ENCODE data around the gene PEX3. TPM values are rescaled to one million over a fixed set of nuclear protein-coding genes. Genes with fewer than 3 reads are reported as not detected.
"Not testable (repeated sequence)": the region's sequence is repeated elsewhere in the genome, so short reads cannot be mapped to it uniquely, and the experiment has no call there.

Gene PEX3
- total and polyA plus RNA-seq, 12 donors: 5.0 to 26.8 (median 22.0) TPM

DNA sequence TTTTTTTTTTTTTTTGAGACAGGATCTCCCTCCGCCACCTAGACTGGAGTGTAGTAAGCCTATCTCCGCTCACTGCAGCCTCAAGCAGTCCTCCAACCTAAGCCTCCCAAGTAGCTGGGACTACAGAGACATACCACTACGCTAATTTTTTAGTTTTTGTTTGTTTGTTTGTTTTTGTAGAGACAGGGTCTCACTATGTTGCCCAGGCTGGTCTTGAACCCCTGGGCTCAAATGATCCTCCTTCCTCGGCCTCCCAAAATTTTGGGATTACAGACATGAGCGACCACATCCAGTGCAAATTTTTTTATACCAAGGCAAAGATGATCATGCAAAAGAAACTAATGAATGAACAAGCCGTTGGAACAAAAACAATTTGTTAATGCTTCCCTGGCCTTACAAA lies 55.6 kb downstream of the PEX3 start:
- TF ChIP-seq, protein P1, sequence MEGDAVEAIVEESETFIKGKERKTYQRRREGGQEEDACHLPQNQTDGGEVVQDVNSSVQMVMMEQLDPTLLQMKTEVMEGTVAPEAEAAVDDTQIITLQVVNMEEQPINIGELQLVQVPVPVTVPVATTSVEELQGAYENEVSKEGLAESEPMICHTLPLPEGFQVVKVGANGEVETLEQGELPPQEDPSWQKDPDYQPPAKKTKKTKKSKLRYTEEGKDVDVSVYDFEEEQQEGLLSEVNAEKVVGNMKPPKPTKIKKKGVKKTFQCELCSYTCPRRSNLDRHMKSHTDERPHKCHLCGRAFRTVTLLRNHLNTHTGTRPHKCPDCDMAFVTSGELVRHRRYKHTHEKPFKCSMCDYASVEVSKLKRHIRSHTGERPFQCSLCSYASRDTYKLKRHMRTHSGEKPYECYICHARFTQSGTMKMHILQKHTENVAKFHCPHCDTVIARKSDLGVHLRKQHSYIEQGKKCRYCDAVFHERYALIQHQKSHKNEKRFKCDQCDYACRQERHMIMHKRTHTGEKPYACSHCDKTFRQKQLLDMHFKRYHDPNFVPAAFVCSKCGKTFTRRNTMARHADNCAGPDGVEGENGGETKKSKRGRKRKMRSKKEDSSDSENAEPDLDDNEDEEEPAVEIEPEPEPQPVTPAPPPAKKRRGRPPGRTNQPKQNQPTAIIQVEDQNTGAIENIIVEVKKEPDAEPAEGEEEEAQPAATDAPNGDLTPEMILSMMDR (IDR thresholded peaks at IDR 0.05): no peak
- 97% methylated on average over 6 of the region's 6 CpGs for WGBS, 2 donors
- intact Hi-C loops (cut with DNase I): no loop called here
- Histone ChIP-seq H3K4me1 (peaks cover 0 to 29% (median 14%) of the 10 kb centered on the region in 9 donors), H3K36me3 (peaks cover 0 to 74% (median 11%) of the 10 kb centered on the region in 9 donors), H3K27me3 (no peaks in the 10 kb centered on the region), H3K4me3 (no peak overlapping the region), H3K9me3 (no peaks in the 10 kb centered on the region), H3K27ac (no peak overlapping the region)
- ATAC-seq (no peak), DNase-seq (no peak)

DNA sequence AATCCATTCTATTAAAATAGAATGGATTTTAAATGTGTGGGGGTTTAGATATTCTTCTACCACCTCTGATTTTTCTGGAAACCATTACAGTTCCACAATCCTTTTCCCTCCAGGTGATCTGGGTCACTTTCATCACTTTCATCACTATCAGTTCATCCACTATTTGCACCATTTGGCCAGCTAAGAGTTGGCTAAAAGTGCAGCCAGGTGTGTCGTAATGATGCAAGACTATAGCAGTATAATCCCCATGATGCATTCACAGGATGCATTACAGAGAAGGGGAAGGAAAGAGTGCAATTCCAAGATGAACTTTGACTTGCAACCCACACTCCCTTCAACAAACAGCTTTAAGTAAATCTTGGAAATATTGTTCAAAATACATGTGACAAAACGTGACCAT lies 56.0 kb downstream of the PEX3 start:
- DNase-seq (no peak), ATAC-seq (no peak)
- Histone ChIP-seq H3K9me3 (no peaks in the 10 kb centered on the region), H3K4me3 (no peak overlapping the region), H3K27ac (no peak overlapping the region), H3K36me3 (peaks cover 0 to 70% (median 10%) of the 10 kb centered on the region in 9 donors), H3K4me1 (peaks cover 0 to 32% (median 14%) of the 10 kb centered on the region in 9 donors), H3K27me3 (no peaks in the 10 kb centered on the region)
- TF ChIP-seq, protein P1 (IDR thresholded peaks at IDR 0.05): no peak
- WGBS, 2 donors: 92 to 98% methylated on average over 2 of the region's 2 CpGs
- intact Hi-C loops (cut with DNase I): no loop called here

DNA sequence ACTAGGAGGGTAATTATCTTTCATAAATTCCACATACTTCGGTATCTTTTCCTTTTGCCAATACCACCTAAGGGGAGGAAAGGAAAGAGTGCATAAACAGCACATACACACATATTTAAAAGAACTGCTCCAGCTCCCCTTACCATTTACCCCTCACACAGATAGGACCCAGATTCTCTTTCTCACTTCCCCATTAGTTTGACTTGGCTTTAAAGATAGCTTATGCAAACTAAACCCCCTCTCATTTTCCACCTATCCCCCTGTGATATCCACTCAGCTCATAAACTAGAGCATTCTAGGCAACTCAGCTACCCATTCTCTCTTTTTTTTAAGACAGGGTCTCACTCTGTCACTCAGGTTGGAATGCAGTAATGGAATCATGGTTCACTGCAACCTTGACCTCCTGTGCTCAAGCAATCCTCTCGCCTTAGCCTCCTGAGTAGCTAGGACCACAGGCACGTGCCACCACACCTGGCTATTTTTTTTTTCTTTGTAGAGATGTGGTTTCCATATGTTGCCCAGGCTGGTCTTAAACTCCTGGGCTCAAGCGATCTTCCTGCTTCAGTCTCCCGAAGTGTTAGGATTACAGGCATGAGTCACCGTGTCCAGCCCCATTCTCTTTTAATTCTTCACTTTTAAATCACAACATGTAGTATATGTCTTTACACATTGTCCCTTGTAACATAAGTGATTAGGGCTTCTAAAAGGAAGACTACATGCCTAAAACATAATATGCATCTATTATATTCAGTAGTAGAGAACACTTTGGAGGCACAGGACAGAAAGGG lies 56.9 kb downstream of the PEX3 start:
- H3K4me3 ChIP-seq: no peak overlapping the region
- 93 to 96% methylated on average over 6 of the region's 6 CpGs for WGBS, 2 donors
- TF ChIP-seq, protein P1 (IDR thresholded peaks at IDR 0.05): no peak
- H3K27ac ChIP-seq: no peak overlapping the region
- DNase-seq (no peak), ATAC-seq (no peak)
- peaks cover 0 to 61% (median 10%) of the 10 kb centered on the region in 9 donors for H3K36me3 ChIP-seq
- H3K4me1 ChIP-seq: peaks cover 3 to 41% (median 23%) of the 10 kb centered on the region in 9 donors
- intact Hi-C loops (cut with DNase I): no loop called here
- H3K9me3 ChIP-seq: no peaks in the 10 kb centered on the region
- no peaks in the 10 kb centered on the region for H3K27me3 ChIP-seq

DNA sequence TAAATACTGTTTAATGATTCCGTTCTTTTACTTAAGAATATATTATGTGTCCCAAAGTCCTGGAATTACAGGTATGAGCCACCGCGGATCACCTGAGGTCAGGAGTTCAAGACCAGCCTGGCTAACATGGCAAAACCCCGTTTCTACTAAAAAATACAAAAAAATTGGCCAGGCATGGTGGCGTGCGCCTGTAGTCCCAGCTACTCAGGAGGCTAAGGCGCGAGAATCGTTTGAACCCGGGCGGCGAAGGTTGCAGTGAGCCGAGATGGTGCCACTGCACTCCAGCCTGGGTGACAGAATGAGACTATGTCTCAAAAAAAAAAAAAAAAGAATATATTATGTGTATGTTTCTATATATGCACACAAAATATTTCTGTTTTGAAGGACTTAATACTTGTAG lies 59.7 kb downstream of the PEX3 start:
- H3K36me3 ChIP-seq: peaks cover 0 to 38% (median 10%) of the 10 kb centered on the region in 9 donors
- not testable (repeated sequence) for DNase-seq, H3K9me3 ChIP-seq, ATAC-seq, H3K27me3 ChIP-seq
- H3K4me3 ChIP-seq: peak overlapping the region in 8 of 10 donors; percentile 68 to 83 (median 76)
- intact Hi-C loops (cut with DNase I): loop anchor here in 1 of 10 donors (5.0 kb wide), 1 partner anchor 502 kb away; no protein-coding TSS in a partner anchor
- peaks cover 3 to 52% (median 25%) of the 10 kb centered on the region in 9 donors for H3K4me1 ChIP-seq
- 96% methylated on average over 13 of the region's 13 CpGs for WGBS, 2 donors
- peak overlapping the region in 1 of 10 donors; percentile 96 for H3K27ac ChIP-seq
